ENCODE data around the gene PTPRE.

DNA sequence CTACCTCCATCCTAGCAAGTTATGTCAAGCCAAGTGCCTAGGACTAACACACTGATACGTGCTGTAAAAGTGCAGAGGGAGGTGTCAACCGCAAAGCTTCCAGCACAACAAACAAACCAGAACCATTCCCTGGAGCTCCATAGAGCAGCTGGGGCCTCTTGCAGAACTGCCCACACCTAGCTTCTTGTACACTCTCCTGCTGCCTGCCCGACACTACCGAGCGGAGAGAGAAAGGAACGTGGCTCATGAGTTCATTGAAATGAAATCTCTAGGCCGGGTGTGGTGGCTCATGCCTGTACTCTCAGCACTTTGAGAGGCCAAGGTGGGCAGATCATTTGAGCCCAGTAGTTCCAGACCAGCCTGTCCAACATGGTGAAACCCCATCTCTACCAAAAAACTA, 145.8 kb downstream of the PTPRE start:
- TF ChIP-seq, protein P1, sequence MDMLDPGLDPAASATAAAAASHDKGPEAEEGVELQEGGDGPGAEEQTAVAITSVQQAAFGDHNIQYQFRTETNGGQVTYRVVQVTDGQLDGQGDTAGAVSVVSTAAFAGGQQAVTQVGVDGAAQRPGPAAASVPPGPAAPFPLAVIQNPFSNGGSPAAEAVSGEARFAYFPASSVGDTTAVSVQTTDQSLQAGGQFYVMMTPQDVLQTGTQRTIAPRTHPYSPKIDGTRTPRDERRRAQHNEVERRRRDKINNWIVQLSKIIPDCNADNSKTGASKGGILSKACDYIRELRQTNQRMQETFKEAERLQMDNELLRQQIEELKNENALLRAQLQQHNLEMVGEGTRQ (IDR thresholded peaks at IDR 0.05; ENCODE audit: borderline replicate concordance, low read depth, low read length): no peak
- TF ChIP-seq, protein P2, sequence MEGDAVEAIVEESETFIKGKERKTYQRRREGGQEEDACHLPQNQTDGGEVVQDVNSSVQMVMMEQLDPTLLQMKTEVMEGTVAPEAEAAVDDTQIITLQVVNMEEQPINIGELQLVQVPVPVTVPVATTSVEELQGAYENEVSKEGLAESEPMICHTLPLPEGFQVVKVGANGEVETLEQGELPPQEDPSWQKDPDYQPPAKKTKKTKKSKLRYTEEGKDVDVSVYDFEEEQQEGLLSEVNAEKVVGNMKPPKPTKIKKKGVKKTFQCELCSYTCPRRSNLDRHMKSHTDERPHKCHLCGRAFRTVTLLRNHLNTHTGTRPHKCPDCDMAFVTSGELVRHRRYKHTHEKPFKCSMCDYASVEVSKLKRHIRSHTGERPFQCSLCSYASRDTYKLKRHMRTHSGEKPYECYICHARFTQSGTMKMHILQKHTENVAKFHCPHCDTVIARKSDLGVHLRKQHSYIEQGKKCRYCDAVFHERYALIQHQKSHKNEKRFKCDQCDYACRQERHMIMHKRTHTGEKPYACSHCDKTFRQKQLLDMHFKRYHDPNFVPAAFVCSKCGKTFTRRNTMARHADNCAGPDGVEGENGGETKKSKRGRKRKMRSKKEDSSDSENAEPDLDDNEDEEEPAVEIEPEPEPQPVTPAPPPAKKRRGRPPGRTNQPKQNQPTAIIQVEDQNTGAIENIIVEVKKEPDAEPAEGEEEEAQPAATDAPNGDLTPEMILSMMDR (IDR thresholded peaks at IDR 0.05): no peak
- no peak for TF ChIP-seq FOXM1 (IDR thresholded peaks at IDR 0.05; ENCODE audit: low read depth)
- TF ChIP-seq MEF2A (IDR thresholded peaks at IDR 0.05; ENCODE audit: borderline replicate concordance, low read depth): no peak
